GM23248 (cell line): ENCODE measurements around the gene PLA2G2F.

ENCODE experiments used
- EZH2 ChIP-seq: fragments of 200-600 bp; sonication (generic); IDR thresholded peaks from 2 replicates; pipeline ENCODE4 v1.6.1; 2018; ENCODE audit warnings: antibody characterized with exemption, mild to moderate bottlenecking; ENCODE audit not compliant: insufficient read depth, poor library complexity, severe bottlenecking
- EZH2phosphoT487 ChIP-seq: fragments of 200-600 bp; sonication (generic); IDR thresholded peaks from 2 replicates; pipeline ENCODE4 v1.6.1; 2018; ENCODE audit warnings: antibody characterized with exemption, moderate library complexity, mild to moderate bottlenecking, low read depth; ENCODE audit not compliant: insufficient read depth

DNA sequence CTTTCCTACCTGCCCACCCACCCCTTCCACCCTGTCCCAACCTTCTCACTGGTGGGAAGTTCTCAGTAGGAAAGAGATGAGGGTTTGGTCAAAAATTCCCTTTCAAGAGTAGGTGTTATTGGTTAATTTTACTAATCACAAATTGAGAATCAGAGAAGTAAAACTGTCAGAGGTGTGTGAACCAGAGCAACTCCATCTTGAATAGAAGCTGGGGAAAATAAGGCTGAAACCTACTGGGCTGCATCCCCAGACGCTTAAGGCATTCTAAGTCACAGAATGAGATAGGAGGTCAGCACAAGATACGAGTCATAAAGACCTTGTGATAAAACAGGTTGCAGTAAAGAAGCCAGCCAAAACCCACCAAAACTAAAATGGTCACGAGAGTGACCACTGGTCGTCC lies 31.3 kb upstream of the PLA2G2F start:
- TF ChIP-seq EZH2 (no peak), EZH2phosphoT487 (no peak)
